Ectodermal cell (in vitro differentiated cells): ENCODE data around the gene HNRNPF.

ENCODE experiments used
- H3K27ac ChIP-seq: 2 replicates; pipeline ENCODE4 v1.7.0; 2013; ENCODE audit warnings: mild to moderate bottlenecking, low read depth, low read length; ENCODE audit not compliant: insufficient read depth, poor library complexity, severe bottlenecking
- H3K27me3 ChIP-seq: 2 replicates; pipeline ENCODE4 v1.7.0; 2013; ENCODE audit warnings: mild to moderate bottlenecking, low read length; ENCODE audit not compliant: insufficient read depth, control insufficient read depth, poor library complexity, severe bottlenecking
- H3K36me3 ChIP-seq: one replicate; pipeline ENCODE4 v1.7.0; 2013; ENCODE audit warnings: low read length; ENCODE audit not compliant: control insufficient read depth, insufficient read depth
- H3K4me1 ChIP-seq: one replicate; pipeline ENCODE4 v1.7.0; 2013; ENCODE audit warnings: low read length; ENCODE audit not compliant: control insufficient read depth, insufficient read depth
- H3K4me3 ChIP-seq: 2 replicates; pipeline ENCODE4 v1.7.0; 2013; ENCODE audit warnings: low read depth, low read length, control low read depth; ENCODE audit not compliant: insufficient read depth
- H3K9me3 ChIP-seq: 2 replicates; pipeline ENCODE4 v1.7.0; 2013; ENCODE audit warnings: mild to moderate bottlenecking, low read length, moderate library complexity; ENCODE audit not compliant: control insufficient read depth
- WGBS, 2 experiments: methylation state at CpG; one replicate each; pipeline ENCODE4 v1.1.7; 2013; ENCODE audit warnings: missing lambda C conversion rate in 2 of 2; 5-methylcytosine and 5-hydroxymethylcytosine counted together

Gene HNRNPF

GRCh38 chr10:43376828-43377423 lies 32.1 kb downstream of the HNRNPF start:
- H3K36me3 ChIP-seq = no peaks in the 10 kb centered on the region
- WGBS, 2 experiments = 60 to 64% methylated on average over 2 of the region's 2 CpGs
- H3K4me3 ChIP-seq = no peak overlapping the region
- no peak overlapping the region for H3K27ac ChIP-seq
- no peaks in the 10 kb centered on the region for H3K27me3 ChIP-seq
- H3K9me3 ChIP-seq = no peaks in the 10 kb centered on the region
- peaks cover 13% of the 10 kb centered on the region for H3K4me1 ChIP-seq

GRCh38 chr10:43376046-43376635 lies 32.8 kb downstream of the HNRNPF start:
- H3K27me3 ChIP-seq = no peaks in the 10 kb centered on the region
- no peak overlapping the region for H3K27ac ChIP-seq
- no peak overlapping the region for H3K4me3 ChIP-seq
- H3K36me3 ChIP-seq = no peaks in the 10 kb centered on the region
- H3K4me1 ChIP-seq = peaks cover 13% of the 10 kb centered on the region
- no peaks in the 10 kb centered on the region for H3K9me3 ChIP-seq
- WGBS, 2 experiments = 92 to 98% methylated on average over 8 to 9 of the region's 9 CpGs

- Histone ChIP-seq H3K27ac (no peak overlapping the region), H3K27me3 (no peaks in the 10 kb centered on the region), H3K36me3 (no peaks in the 10 kb centered on the region), H3K4me3 (no peak overlapping the region), H3K4me1 (peaks cover 13% of the 10 kb centered on the region), H3K9me3 (no peaks in the 10 kb centered on the region)
- WGBS, 2 experiments = 77 to 81% methylated on average over 12 of the region's 12 CpGs
Measured at GRCh38 chr10:43375401-43376020, 33.5 kb downstream of the HNRNPF start.

GRCh38 chr10:43374194-43374593 lies 34.8 kb downstream of the HNRNPF start:
- 85 to 92% methylated on average over 3 of the region's 3 CpGs for WGBS, 2 experiments
- Histone ChIP-seq H3K4me3 (no peak overlapping the region), H3K27me3 (no peaks in the 10 kb centered on the region), H3K4me1 (peaks cover 13% of the 10 kb centered on the region), H3K9me3 (no peaks in the 10 kb centered on the region), H3K27ac (no peak overlapping the region), H3K36me3 (no peaks in the 10 kb centered on the region)

GRCh38 chr10:43373461-43373860 lies 35.5 kb downstream of the HNRNPF start:
- 73 to 77% methylated on average over 5 of the region's 5 CpGs for WGBS, 2 experiments
- Histone ChIP-seq H3K9me3 (no peaks in the 10 kb centered on the region), H3K27me3 (no peaks in the 10 kb centered on the region), H3K27ac (no peak overlapping the region), H3K4me3 (no peak overlapping the region), H3K36me3 (no peaks in the 10 kb centered on the region), H3K4me1 (peaks cover 13% of the 10 kb centered on the region)

GRCh38 chr10:43372765-43373361 lies 36.1 kb downstream of the HNRNPF start:
- Histone ChIP-seq H3K27me3 (no peaks in the 10 kb centered on the region), H3K4me1 (peaks cover 13% of the 10 kb centered on the region)

GRCh38 chr10:43371418-43371817 lies 37.6 kb downstream of the HNRNPF start, which contains the start of gene FXYD4:
TSS of gene FXYD4 (plus strand) at chr10:43371636. CDS start at chr10:43373747, 2,111 bp downstream.
- H3K27me3 ChIP-seq = no peaks in the 10 kb centered on the region
- H3K36me3 ChIP-seq = no peaks in the 10 kb centered on the region
- no peaks in the 10 kb centered on the region for H3K9me3 ChIP-seq
- 92 to 93% methylated on average over 13 of the region's 13 CpGs for WGBS, 2 experiments
- H3K27ac ChIP-seq = no peak within 1 kb of the TSS
- peaks cover 13% of the 10 kb centered on the region for H3K4me1 ChIP-seq
- no peak within 1 kb of the TSS for H3K4me3 ChIP-seq

More at GRCh38 chr10:43372765-43373361, 36.1 kb downstream of the HNRNPF start:
- 73% methylated on average over 1 of the region's 1 CpG for WGBS, 2 experiments
- Histone ChIP-seq H3K36me3 (no peaks in the 10 kb centered on the region), H3K9me3 (no peaks in the 10 kb centered on the region), H3K27ac (no peak overlapping the region), H3K4me3 (no peak overlapping the region)

GRCh38 chr10:43370671-43371215 lies 38.2 kb downstream of the HNRNPF start:
- H3K36me3 ChIP-seq = no peaks in the 10 kb centered on the region
- WGBS, 2 experiments = 89 to 90% methylated on average over 9 of the region's 9 CpGs

GRCh38 chr10:43369921-43370320 lies 39.1 kb downstream of the HNRNPF start:
- Histone ChIP-seq H3K27ac (no peak overlapping the region), H3K4me3 (no peak overlapping the region)

More at GRCh38 chr10:43370671-43371215, 38.2 kb downstream of the HNRNPF start:
- H3K27ac ChIP-seq = no peak overlapping the region
- no peaks in the 10 kb centered on the region for H3K9me3 ChIP-seq
- H3K4me3 ChIP-seq = no peak overlapping the region
- H3K4me1 ChIP-seq = peaks cover 13% of the 10 kb centered on the region
- H3K27me3 ChIP-seq = no peaks in the 10 kb centered on the region

GRCh38 chr10:43365001-43365400 lies 44.0 kb downstream of the HNRNPF start:
- no peaks in the 10 kb centered on the region for H3K9me3 ChIP-seq
- 81 to 88% methylated on average over 3 of the region's 3 CpGs for WGBS, 2 experiments

More at GRCh38 chr10:43369921-43370320, 39.1 kb downstream of the HNRNPF start:
- H3K36me3 ChIP-seq = no peaks in the 10 kb centered on the region
- H3K4me1 ChIP-seq = peaks cover 13% of the 10 kb centered on the region
- 91 to 95% methylated on average over 4 of the region's 4 CpGs for WGBS, 2 experiments
- H3K27me3 ChIP-seq = no peaks in the 10 kb centered on the region
- H3K9me3 ChIP-seq = no peaks in the 10 kb centered on the region

More at GRCh38 chr10:43365001-43365400, 44.0 kb downstream of the HNRNPF start:
- Histone ChIP-seq H3K4me1 (no peaks in the 10 kb centered on the region), H3K27me3 (no peaks in the 10 kb centered on the region), H3K4me3 (no peak overlapping the region), H3K36me3 (no peaks in the 10 kb centered on the region), H3K27ac (no peak overlapping the region)
